Stimulated activated CD8-positive, alpha-beta memory T cell treated with anti-CD3 and anti-CD28 coated beads, Interleukin-4, amount 100 ng/mL, for 4 hours (primary cell): ENCODE measurements around the gene SYCE1.
"Not testable (repeated sequence)": the region's sequence is repeated elsewhere in the genome, so short reads cannot be mapped to it uniquely, and the experiment has no call there.

Experiments used
- DNase-seq, 2 donors: peaks; one replicate each; pipeline ENCODE4 v3.0.0-alpha.2; 2020; ENCODE audit warnings: low read depth in 2 of 2, low spot score in 1 of 2

Gene SYCE1

DNA sequence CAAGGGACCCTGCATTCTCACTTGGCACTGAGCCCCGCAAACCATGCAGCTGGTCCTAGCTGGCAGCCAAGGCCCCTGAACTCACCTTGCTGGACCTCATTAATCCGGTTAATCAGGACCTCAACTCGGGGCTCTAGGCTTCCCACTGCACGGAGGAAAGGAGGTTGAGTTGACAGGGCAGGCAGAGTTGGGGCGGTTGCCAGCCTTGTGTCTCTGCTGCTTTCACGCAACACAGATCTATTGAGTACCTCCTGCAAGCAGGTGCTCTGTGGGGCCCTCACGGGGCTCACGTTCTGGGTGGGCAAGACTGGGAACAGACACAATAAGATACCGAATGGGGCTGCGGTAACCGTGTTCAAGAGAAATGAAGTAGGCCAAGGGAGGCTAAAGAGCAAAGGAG, 6.2 kb downstream of the SYCE1 start:
- DNase-seq = no peak

GRCh38 chr10:133557381-133557780, 8.0 kb downstream of the SYCE1 start:
- DNase-seq = no peak

DNA sequence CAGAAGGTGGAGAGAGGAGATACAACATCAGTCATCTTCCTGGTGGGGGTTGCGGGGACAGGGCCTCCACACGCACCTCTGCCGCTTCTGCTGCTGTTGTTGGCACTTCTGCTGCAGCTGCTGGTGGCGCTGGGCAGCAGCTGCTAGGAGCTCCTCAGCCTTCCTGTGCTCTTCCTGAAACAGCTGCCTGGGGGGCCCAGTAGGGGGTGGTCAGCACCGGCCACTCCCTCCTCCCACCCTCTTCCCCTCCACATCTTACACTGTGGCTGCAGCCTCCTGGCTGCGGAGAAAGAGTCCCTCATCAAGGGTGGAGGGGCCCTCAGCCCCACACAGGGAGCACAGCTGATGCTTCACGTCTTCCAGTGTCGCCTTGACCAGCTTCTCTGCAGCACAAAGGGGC, 9.9 kb downstream of the SYCE1 start:
- no peak for DNase-seq

- DNase-seq = no peak
Measured at GRCh38 chr10:133554600-133554999, 10.8 kb downstream of the SYCE1 start.

- no peak for DNase-seq
Measured at GRCh38 chr10:133544506-133544905, 20.9 kb downstream of the SYCE1 start.

- DNase-seq = not testable (repeated sequence)
Measured at GRCh38 chr10:133541441-133541975, 23.9 kb downstream of the SYCE1 start.

GRCh38 chr10:133537546-133538545, 27.5 kb downstream of the SYCE1 start:
- DNase-seq = no peak

DNA sequence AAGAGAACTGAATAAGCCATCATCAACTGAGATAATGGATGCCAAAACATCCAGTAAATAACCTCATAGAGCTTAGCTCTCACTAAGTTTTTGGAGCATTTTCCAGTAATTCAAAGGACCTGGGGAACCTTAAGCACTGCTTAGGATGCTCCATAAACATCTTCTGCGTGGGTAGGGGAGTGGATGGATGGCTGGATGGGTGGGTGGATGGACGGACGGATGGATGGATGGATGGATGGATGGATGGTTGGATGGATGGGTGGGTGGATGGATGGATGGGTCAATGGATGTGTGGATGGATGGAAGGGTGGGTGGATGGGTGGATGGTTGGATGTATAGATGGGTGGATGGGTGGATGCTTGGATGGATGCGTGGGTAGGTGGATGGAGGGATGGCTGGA, 29.2 kb downstream of the SYCE1 start:
- DNase-seq = no peak

DNA sequence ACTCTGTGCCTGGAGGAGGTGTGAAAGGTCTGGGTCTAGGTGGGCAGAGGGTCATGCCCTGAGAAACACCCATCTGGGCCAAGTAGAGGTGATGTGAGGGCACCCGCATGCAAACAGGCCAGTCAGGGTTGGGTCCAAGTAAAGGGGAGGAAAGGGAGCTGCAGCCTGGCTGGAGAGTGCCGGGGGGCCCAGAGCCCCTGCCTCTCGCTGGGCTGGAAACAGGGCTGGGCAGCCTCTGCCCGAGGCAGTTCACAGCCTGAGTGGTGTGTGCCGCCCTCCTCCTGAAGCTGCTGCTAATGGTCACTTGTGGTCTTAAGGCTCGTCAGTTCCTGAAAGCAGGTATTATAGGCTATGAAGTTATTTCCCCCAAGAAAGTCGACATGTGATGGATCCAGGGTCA, 31.0 kb downstream of the SYCE1 start:
- no peak for DNase-seq

GRCh38 chr10:133532871-133533270, 32.5 kb downstream of the SYCE1 start:
- no peak for DNase-seq

DNA sequence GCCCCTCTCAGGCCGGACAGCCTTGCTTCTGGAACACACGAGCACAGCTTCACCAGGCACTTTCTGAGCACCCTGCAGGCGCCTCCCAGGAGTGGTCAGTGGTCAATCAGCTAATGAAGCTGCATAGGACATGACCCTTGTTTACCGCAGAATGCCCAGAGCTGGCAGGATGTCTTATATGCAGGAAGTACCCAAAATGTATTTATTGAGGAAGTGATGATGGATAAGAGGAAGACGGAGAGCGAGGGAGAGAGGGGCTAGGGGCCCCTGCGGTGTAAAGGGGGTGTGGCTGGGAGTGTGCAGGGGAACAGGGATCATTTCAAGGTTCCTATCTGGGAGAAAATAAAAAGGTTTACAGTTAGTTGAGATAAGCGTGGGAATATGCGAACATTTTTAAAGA, 34.9 kb downstream of the SYCE1 start:
- DNase-seq = no peak

DNA sequence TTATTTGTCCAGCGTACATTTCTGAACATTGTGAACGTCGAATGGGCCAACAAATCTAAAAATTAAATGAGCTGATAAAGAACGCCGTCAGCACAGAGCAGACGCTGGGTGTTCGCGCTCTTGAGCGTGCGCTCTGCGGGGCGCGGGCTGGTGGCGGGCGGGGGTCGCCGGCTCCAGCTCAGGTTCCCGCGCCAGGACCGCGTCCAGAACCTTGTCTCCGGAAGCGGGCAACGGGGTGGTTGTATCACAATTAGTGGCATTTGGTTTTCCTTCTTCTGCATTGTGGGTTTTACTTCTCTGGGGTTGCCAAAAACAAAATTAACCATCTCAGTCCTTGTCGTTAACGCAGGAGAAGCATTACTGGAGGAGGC, 35.8 kb downstream of the SYCE1 start:
- no peak for DNase-seq

- no peak for DNase-seq
Measured at GRCh38 chr10:133528845-133529575, 36.4 kb downstream of the SYCE1 start.

- DNase-seq = no peak
Measured at GRCh38 chr10:133528296-133528844, 37.0 kb downstream of the SYCE1 start.

- no peak for DNase-seq
Measured at GRCh38 chr10:133527771-133528271, 37.6 kb downstream of the SYCE1 start.

GRCh38 chr10:133526957-133527588, 38.3 kb downstream of the SYCE1 start, which contains the start of gene CYP2E1:
TSS of gene CYP2E1 (plus strand) at chr10:133527363. CDS start at chr10:133527396, 33 bp downstream.
- DNase-seq = no peak

- DNase-seq = no peak
Measured at GRCh38 chr10:133525444-133525843, 39.9 kb downstream of the SYCE1 start.

DNA sequence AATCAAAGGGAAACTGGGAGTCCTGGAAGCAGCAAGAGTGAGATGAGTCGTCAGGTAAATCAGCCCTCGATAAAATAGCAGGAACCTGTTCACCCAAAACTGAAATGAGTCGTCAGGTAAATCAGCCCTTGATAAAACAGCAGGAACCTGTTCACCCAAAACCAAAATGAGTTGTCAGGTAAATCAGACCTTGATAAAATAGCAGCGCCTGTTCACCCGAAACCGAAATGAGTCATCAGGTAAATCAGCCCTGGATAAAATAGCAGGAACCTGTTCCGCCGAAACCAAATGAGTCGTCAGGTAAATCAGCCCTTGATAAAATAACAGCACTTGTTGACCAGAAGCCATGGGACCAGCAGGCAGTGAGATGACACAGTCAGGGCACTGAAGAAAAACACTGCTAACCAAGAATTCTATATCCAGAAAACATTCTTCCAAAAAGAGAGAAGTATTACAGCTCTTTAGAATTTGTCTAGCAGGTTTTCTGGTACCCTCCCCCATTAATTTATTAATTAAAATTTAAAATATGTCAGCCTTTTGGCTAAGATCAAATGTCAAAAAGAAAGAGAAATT, 41.7 kb downstream of the SYCE1 start:
- no peak for DNase-seq

GRCh38 chr10:133520193-133520738, 45.1 kb downstream of the SYCE1 start:
- peak; percentile 79 to 88 for DNase-seq

DNA sequence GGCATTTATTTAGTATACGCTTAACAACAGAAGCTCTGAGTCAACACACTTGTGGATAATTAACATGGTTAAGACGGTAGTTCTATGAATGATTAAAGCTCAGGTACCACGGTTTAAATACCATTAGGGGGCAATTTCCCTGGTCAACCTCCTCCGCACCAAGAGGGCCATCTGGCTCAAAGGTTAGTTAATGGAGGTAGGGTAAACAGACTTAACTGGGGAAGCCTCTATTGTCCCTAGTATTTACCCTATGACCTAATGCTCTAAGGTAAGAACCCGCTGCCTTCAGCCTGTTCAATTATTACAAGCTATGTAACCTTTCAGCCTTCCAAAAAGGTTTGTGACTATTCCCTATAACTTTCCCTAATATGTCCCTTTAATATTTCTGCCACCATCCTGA, 46.9 kb downstream of the SYCE1 start:
- DNase-seq = not testable (repeated sequence)
